NCI-H2081 (cell line): ENCODE data around the gene CCDC81.

ENCODE experiments used
- DNase-seq, 2 experiments: peaks; one replicate each; lab custom pipeline; 2025; lab: John Stamatoyannopoulos, UW

Gene CCDC81

DNA sequence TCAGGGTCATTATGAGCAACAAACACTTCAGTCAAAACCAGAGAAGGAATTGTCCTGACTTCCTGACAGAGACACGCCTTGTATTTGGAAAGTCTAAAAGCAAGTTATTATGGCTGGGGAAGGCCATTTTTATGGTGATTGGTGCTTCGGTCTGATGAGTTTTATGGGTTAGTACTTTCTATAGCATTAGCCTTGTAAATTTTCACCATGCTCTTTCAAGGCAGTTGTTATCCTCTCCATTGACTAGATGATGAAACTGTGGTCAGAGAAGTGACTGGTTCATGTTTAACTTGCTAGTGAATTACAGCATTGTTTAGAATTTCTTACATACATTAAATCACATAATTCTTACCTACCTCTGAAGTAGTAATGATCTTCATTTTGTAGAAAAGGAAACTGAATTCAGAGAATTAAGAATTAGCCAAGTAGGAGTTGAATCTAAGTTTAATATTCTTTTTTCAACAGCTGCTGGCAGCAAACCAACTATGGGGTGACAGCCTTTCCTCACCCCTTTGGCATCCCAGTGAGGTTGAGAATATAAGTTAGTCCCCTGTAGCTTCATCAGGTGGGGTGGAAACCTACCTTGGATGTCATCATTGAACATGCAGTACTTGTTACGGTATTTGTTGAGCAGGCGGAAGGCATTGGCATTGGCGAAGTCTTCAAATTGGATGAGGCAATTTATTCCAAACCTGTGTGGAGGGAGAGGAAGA lies 90.0 kb downstream of the CCDC81 start:
- DNase-seq = no peak

DNA sequence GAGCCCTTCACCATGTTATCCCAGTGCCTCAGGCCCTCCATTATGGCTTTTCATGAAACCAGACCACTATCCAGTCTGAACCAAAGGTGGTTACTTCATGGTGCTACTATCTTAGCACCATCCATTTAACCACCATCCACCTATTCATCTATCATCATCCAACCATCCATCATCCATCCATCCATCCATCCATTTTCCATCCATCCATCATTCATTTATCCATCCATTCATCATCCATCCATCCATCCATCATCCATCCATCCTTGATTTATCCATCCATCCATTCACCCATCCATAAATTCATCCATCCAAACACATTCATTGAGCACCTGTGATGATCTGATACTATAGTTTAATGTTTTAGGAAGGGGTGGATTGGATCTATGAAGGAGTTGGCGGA lies 93.5 kb downstream of the CCDC81 start:
- DNase-seq = no peak

DNA sequence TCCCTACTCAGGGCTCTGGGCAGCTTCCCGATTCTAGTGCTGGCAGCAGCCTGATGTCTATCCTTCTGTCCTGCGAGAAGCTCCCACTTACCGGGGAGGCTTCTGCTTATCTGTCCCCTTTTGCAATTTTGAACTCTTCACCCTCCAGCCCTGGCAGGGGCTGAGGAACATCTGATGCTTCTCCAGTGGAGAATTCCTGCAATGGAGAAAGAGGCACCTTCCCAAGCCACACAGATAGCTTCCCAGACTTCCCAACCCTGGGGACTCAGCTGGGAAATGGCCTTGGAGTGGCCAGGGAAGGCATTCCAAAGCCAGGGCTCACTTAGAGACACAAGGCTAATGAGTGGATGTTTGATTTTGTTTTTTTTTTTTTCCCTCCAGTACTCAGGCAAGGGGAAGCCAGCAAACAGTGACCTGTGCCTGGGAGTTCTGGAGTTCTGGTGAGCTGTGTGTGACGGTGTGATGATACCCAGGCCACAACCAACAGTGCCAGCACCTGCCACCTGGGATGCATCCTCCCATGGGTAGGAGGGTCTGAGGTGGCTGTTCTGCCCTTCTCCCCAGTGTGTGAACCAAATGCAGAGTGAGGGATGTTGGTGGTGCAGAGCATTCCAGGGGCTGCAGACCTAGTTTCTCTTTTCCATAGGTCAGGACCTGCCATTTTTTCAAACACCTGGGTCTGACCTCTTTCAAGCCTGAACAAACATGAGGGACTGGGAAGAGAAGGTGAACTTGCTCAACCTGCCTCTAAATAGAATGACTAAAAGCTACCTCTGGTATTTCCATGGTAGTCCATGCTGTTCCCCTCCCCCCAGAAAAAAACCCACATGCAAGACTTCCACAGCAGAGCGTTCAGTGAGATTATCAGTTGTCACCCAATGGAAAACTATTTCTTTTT lies 95.1 kb downstream of the CCDC81 start:
- DNase-seq = no peak
